Fibroblast of pulmonary artery (primary cell): Measurements from ENCODE around the gene PDLIM3.

Experiments used
- DNase-seq: peaks from one replicate; pipeline ENCODE4 v3.0.0-alpha.2; 2010; ENCODE audit warnings: low read depth
- H3K4me3 ChIP-seq: replicated peaks from 2 replicates; pipeline ENCODE4 v1.5.1; 2011; ENCODE audit warnings: low read depth, mild to moderate bottlenecking, control low read depth, low read length, moderate library complexity
- CTCF ChIP-seq: IDR thresholded peaks from 2 replicates; pipeline ENCODE4 v1.5.1; 2011; ENCODE audit warnings: mild to moderate bottlenecking, control low read depth, low read length, inconsistent platforms; ENCODE audit errors: missing control alignments

The PDLIM3 gene

GRCh38 chr4:185471235-185472102, 63.8 kb downstream of the PDLIM3 start, which contains the start of gene CCDC110:
TSS of gene CCDC110 (minus strand) at chr4:185471733. CDS start at chr4:185471683, 50 bp downstream.
- TF ChIP-seq CTCF, result peak; percentile 12
- H3K4me3 ChIP-seq, result peak within 1 kb of the TSS; percentile 83
- peak; percentile 98 for DNase-seq

- H3K4me3 ChIP-seq, result peak overlapping the region; percentile 83
- TF ChIP-seq CTCF, result no peak
- peak; percentile 34 for DNase-seq
Measured at GRCh38 chr4:185470501-185471195, 64.7 kb downstream of the PDLIM3 start.

GRCh38 chr4:185469580-185470154, 65.6 kb downstream of the PDLIM3 start:
- TF ChIP-seq CTCF, result no peak
- no peak for DNase-seq
- no peak overlapping the region for H3K4me3 ChIP-seq

- no peak for TF ChIP-seq CTCF
- DNase-seq, result no peak
- no peak overlapping the region for H3K4me3 ChIP-seq
Measured at GRCh38 chr4:185468999-185469398, 66.3 kb downstream of the PDLIM3 start.

- H3K4me3 ChIP-seq, result no peak overlapping the region
- no peak for TF ChIP-seq CTCF
- DNase-seq, result no peak
Measured at GRCh38 chr4:185467991-185468390, 67.3 kb downstream of the PDLIM3 start.

GRCh38 chr4:185467101-185467500, 68.2 kb downstream of the PDLIM3 start:
- DNase-seq, result no peak

More at GRCh38 chr4:185467101-185467500, 68.2 kb downstream of the PDLIM3 start:
- no peak for TF ChIP-seq CTCF
- H3K4me3 ChIP-seq, result no peak overlapping the region
